Activated T-cell treated with anti-CD3 and anti-CD28 coated beads, Interleukin-2, amount 50 U/mL, for 4 hours (primary cell): ENCODE measurements around the gene ANKRD55. TPM values are rescaled to one million over a fixed set of nuclear protein-coding genes. Genes with fewer than 3 reads are reported as not detected.
"Not testable (repeated sequence)": the region's sequence is repeated elsewhere in the genome, so short reads cannot be mapped to it uniquely, and the experiment has no call there.

Experiments
- ATAC-seq, 2 donors: fragments of 200-7000 bp; cut with Tn5 transposase; one replicate each; pipeline ENCODE4 v1.10.0; 2021
- DNase-seq: peaks from one replicate; pipeline ENCODE4 v3.0.0-alpha.2; 2020
- H3K27me3 Mint-ChIP-seq: one replicate; pipeline ENCODE4 v1.8.0; 2021; ENCODE audit warnings: low read depth, mixed read lengths
- H3K36me3 Mint-ChIP-seq: one replicate; pipeline ENCODE4 v1.8.0; 2022; ENCODE audit warnings: mixed read lengths; ENCODE audit not compliant: insufficient read depth
- H3K4me1 Mint-ChIP-seq: one replicate; pipeline ENCODE4 v1.8.0; 2021; ENCODE audit warnings: low read depth, mixed read lengths
- H3K4me3 Mint-ChIP-seq: one replicate; pipeline ENCODE4 v1.8.0; 2021; ENCODE audit warnings: mild to moderate bottlenecking, moderate library complexity, mixed read lengths
- H3K9me3 Mint-ChIP-seq: one replicate; pipeline ENCODE4 v1.8.0; 2021; ENCODE audit warnings: mixed read lengths
- total RNA-seq, 3 donors: library from RNA; stranded (reverse); gene quantifications; one replicate each; pipeline ENCODE4 v1.2.1, GENCODE V29; 2021

Gene ANKRD55
- total RNA-seq, 3 donors from 2014 or later: 0.21 to 0.22 TPM; not detected in 1

GRCh38 chr5:56116599-56117141 is 116.5 kb downstream of the ANKRD55 start:
- Mint-ChIP-seq H3K4me3 (no peak overlapping the region), H3K27me3 (no peaks in the 10 kb centered on the region), H3K4me1 (no peaks in the 10 kb centered on the region), H3K9me3 (no peaks in the 10 kb centered on the region), H3K36me3 (peaks cover 6% of the 10 kb centered on the region)
- ATAC-seq (no peak), DNase-seq (no peak)

GRCh38 chr5:56115589-56115988 is 117.5 kb downstream of the ANKRD55 start:
- Mint-ChIP-seq H3K36me3 (peaks cover 6% of the 10 kb centered on the region), H3K4me3 (no peak overlapping the region), H3K9me3 (no peaks in the 10 kb centered on the region), H3K27me3 (no peaks in the 10 kb centered on the region), H3K4me1 (no peaks in the 10 kb centered on the region)
- ATAC-seq: no peak
- no peak for DNase-seq

DNA sequence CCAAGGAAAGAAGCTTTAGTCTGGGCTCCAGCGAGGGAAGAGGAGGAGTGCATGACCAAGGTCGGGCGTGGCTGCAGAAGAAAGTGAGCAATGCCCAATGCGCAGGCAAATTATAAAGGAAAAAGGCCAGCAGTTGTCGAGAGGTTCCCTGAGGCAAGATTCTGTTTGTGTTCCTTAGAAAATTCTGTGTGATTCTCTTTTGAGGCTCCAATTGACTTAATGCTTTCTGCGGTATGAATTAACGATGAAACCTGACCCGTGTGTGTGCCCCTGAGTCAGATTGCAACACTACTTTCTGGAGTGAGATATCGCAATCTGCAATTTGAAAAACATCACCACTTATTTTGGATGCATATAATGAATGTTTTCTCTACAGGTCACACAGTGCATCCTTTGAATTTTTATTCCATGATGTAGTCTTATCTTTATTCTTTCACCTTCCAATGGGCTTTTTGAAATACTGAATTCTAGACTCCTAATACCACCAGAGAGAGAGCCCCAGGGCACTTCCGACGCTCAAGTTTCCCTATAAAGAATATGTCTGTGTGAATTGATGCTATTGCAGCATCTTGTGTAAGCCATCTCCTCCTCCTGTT is 120.5 kb downstream of the ANKRD55 start:
- H3K27me3 Mint-ChIP-seq: no peaks in the 10 kb centered on the region
- peaks cover 8% of the 10 kb centered on the region for H3K4me1 Mint-ChIP-seq
- H3K4me3 Mint-ChIP-seq: no peak overlapping the region
- H3K36me3 Mint-ChIP-seq: peaks cover 4% of the 10 kb centered on the region
- DNase-seq (no peak), ATAC-seq (no peak)
- H3K9me3 Mint-ChIP-seq: no peaks in the 10 kb centered on the region

- H3K27me3 Mint-ChIP-seq: no peaks in the 10 kb centered on the region
These were observed 121.7 kb downstream of the ANKRD55 start for GRCh38 chr5:56111404-56111781.

GRCh38 chr5:56110646-56111403 is 122.3 kb downstream of the ANKRD55 start:
- no peaks in the 10 kb centered on the region for H3K9me3 Mint-ChIP-seq
- peaks cover 20% of the 10 kb centered on the region for H3K4me1 Mint-ChIP-seq
- DNase-seq: no peak
- H3K4me3 Mint-ChIP-seq: no peak overlapping the region
- ATAC-seq: no peak
- H3K36me3 Mint-ChIP-seq: peaks cover 4% of the 10 kb centered on the region
- no peaks in the 10 kb centered on the region for H3K27me3 Mint-ChIP-seq

More at GRCh38 chr5:56111404-56111781, 121.7 kb downstream of the ANKRD55 start:
- Mint-ChIP-seq H3K4me1 (peaks cover 16% of the 10 kb centered on the region), H3K9me3 (no peaks in the 10 kb centered on the region), H3K4me3 (no peak overlapping the region), H3K36me3 (peaks cover 4% of the 10 kb centered on the region)
- ATAC-seq (no peak), DNase-seq (no peak)

- DNase-seq (no peak), ATAC-seq (no peak)
- Mint-ChIP-seq H3K36me3 (peaks cover 2% of the 10 kb centered on the region), H3K9me3 (no peaks in the 10 kb centered on the region), H3K4me3 (no peak overlapping the region), H3K27me3 (no peaks in the 10 kb centered on the region), H3K4me1 (peaks cover 42% of the 10 kb centered on the region)
These were observed 124.9 kb downstream of the ANKRD55 start for GRCh38 chr5:56108246-56108645.

- Mint-ChIP-seq H3K27me3 (no peaks in the 10 kb centered on the region), H3K36me3 (no peaks in the 10 kb centered on the region), H3K9me3 (no peaks in the 10 kb centered on the region), H3K4me3 (no peak overlapping the region), H3K4me1 (peaks cover 54% of the 10 kb centered on the region)
- ATAC-seq (peak; percentile 61 to 64), DNase-seq (no peak)
These were observed 126.3 kb downstream of the ANKRD55 start for GRCh38 chr5:56106837-56107236.

GRCh38 chr5:56105511-56106291 is 127.4 kb downstream of the ANKRD55 start:
- DNase-seq (no peak), ATAC-seq (no peak)
- Mint-ChIP-seq H3K4me1 (peaks cover 62% of the 10 kb centered on the region), H3K27me3 (no peaks in the 10 kb centered on the region), H3K9me3 (no peaks in the 10 kb centered on the region), H3K4me3 (peak overlapping the region; percentile 19), H3K36me3 (no peaks in the 10 kb centered on the region)

DNA sequence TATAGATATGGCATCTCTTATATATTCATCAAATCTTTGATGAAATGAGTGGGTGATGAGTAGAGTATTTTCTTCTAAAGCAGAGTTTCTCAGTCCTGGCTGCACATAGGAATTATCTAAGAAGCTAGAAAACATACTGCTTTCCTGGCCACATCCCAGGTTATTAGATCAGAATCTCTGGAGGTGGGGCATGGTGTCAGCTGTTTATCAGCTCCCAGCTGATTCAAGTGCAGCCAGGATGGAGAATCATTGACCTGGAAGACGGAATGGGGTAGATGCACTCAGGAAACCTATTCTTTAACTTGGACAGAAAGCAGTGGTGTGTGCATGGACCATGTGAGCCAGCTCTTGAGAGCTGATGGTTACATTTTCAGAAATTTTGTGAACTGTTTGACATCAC is 130.2 kb downstream of the ANKRD55 start:
- Mint-ChIP-seq H3K4me3 (no peak overlapping the region), H3K4me1 (peaks cover 78% of the 10 kb centered on the region), H3K27me3 (no peaks in the 10 kb centered on the region), H3K36me3 (no peaks in the 10 kb centered on the region), H3K9me3 (no peaks in the 10 kb centered on the region)
- no peak for DNase-seq
- no peak for ATAC-seq

- H3K9me3 Mint-ChIP-seq, DNase-seq, H3K36me3 Mint-ChIP-seq, ATAC-seq, H3K27me3 Mint-ChIP-seq: not testable (repeated sequence)
- Mint-ChIP-seq H3K4me3 (peak overlapping the region; percentile 77), H3K4me1 (peaks cover 77% of the 10 kb centered on the region)
These were observed 130.9 kb downstream of the ANKRD55 start for GRCh38 chr5:56102207-56102606.

DNA sequence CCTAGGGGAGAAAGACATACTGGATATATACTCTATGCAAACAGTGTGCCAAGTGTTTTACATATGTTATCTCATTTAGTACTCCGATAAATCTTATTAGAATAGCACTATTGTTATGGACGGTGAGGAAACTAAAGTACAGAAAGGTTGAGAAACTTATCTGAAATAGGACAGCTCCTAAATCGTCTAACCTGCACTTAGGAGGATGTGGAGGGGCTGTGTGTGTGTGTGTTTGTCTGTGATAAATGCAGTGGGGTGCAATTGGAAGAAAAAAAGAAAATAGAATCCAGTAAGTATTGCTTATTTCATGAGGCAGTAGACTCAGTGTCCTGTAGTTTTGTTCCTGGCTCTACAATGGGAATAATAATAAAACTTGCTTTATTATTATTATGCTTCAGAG is 131.9 kb downstream of the ANKRD55 start:
- Mint-ChIP-seq H3K4me3 (peak overlapping the region; percentile 22), H3K9me3 (no peaks in the 10 kb centered on the region), H3K27me3 (no peaks in the 10 kb centered on the region), H3K36me3 (no peaks in the 10 kb centered on the region), H3K4me1 (peaks cover 80% of the 10 kb centered on the region)
- ATAC-seq (no peak), DNase-seq (no peak)

DNA sequence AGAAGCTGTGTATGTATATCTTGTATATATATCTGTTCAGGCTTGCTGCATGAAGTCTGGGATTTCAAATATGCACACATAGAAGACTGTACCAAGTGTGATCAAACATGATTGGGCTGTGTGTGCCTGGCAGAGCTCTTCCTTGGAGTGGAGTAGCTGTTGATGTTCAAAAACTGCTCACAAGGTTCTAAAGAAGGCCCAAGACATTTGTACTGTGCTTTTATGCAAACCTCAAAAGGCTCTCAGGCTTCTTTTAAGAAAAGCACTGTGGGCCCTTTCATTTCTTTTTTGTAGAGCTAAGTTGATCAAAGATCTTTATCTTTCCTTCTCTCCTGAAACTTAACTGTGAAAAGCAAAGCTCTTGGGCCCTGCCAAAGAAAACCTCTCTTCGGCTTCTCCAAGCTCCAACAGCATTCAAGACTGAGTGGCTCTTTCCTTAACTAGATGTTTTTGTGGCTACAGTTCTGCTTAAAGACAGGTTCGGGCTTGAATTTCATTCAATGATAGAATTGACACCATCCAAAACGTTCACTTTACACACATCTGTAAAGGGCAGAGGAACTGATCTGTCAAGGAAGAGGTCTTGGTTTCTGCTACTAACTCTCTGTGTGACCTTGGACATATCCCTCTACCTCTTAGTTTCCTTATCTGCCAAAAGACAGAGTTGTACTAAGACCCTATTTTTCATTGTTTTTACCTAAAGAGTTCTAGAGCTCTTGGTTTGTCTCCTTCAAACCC is 132.5 kb downstream of the ANKRD55 start:
- Mint-ChIP-seq H3K27me3 (no peaks in the 10 kb centered on the region), H3K9me3 (no peaks in the 10 kb centered on the region), H3K36me3 (no peaks in the 10 kb centered on the region), H3K4me1 (peaks cover 79% of the 10 kb centered on the region), H3K4me3 (peak overlapping the region; percentile 22)
- DNase-seq: no peak
- peak; percentile 35 for ATAC-seq

GRCh38 chr5:56099346-56099745 is 133.8 kb downstream of the ANKRD55 start:
- Mint-ChIP-seq H3K36me3 (no peaks in the 10 kb centered on the region), H3K9me3 (no peaks in the 10 kb centered on the region), H3K4me3 (no peak overlapping the region), H3K27me3 (no peaks in the 10 kb centered on the region), H3K4me1 (peaks cover 79% of the 10 kb centered on the region)
- ATAC-seq (no peak), DNase-seq (no peak)

DNA sequence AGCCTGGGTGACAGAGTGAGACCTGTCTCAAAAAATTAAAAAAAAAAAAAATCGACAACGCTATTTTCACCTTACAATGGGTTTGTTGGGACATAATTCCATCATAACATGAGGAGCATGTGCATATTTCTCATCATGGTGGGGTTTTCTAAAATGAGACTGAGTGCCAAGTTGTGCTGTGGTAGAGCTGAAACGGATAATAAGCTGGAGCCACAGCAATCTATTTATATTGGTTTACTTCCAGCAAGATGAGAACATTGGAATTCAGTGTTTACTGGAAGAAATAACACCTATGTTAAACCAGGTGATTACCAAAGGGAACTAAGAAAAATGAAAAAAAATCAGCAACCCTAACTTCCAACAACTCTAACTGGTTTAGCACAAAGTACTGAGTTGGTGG is 136.1 kb downstream of the ANKRD55 start:
- no peak overlapping the region for H3K4me3 Mint-ChIP-seq
- no peak for ATAC-seq
- DNase-seq: no peak
- H3K36me3 Mint-ChIP-seq: no peaks in the 10 kb centered on the region
- peaks cover 77% of the 10 kb centered on the region for H3K4me1 Mint-ChIP-seq
- no peaks in the 10 kb centered on the region for H3K9me3 Mint-ChIP-seq
- no peaks in the 10 kb centered on the region for H3K27me3 Mint-ChIP-seq
